HG03135 (cell line): ENCODE data around the gene CIB4.

Experiments
- ATAC-seq: cut with Tn5 transposase; IDR thresholded peaks from one replicate; pipeline ENCODE4 v1.9.1; 2021; ENCODE audit warnings: mild to moderate bottlenecking, moderate library complexity; ENCODE audit not compliant: unreplicated experiment

CIB4 gene

DNA sequence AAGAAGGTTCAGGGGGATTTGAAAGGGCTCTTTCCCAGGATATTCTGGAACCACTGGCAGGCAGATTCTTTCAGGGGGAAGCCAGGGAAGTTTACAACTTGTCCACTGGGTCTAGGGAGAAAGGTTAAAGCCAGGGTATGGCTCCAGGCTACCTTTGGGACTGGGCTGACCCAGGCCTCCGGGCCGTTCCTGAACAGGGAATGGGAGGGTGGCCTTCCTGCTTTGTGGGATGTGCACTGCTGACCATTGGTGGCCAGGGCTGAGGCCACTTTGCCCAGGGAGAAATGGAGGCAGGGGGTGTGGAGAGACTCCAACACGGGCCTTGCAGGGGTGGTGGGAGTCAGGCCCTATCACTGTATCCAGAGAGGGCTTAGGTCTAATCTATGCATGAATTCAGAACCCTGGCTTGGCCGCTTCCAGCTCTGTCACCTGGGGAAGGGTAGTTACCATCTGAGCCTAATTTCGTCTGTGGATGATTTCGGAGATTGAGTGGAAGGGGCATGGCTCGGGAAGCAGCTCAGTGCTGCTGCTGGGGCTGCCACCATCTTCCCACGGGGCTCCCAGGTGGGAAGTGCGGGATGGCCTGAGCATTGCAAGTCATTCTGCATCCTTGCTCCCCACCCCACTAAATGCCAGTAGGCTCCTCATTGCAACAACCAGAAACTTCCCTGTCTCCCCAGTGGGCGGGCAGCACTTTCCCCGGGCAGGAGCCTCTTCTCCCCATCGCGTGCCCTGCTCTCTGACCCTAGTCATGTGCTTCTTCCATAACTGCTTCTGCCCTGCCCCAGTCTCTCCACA is 106.1 kb downstream of the CIB4 start:
- no peak for ATAC-seq

DNA sequence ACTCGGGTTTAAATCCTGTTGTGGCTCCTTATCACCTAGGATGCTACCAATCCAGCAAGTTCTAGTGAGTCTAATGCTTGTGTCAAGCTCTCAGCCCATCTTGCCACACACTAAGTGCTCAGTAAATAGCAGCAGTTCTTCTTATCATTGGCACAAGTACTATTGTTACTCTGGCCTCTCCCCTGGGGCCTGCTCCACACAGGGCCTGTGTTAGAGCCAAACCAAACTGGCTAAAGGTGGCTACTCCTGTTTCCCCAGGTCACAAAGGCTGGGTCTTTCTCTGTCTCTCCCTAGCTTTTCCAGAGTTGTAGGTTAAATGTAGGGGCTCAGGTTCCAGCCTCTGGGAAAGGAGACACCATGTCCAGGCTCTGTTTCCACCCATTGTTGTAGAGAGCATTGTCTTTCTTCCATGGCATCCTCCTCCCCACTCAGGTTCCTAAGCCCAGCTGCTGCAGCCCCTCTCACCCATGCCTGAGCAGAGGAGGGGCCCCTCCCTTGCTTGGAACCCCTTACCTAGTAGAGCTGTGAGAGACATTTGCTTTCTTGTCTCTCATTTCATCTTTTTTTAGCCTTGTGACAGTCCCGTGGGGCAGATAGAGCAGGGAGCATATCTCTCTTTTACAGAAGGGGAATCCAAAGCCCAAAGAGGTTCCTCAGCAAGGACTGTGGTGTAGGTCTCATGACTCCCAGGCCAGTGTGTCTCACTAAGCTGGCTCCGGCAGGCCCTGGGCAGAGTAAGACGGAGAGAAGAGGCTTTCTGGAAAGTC is 106.9 kb downstream of the CIB4 start:
- ATAC-seq, result no peak

DNA sequence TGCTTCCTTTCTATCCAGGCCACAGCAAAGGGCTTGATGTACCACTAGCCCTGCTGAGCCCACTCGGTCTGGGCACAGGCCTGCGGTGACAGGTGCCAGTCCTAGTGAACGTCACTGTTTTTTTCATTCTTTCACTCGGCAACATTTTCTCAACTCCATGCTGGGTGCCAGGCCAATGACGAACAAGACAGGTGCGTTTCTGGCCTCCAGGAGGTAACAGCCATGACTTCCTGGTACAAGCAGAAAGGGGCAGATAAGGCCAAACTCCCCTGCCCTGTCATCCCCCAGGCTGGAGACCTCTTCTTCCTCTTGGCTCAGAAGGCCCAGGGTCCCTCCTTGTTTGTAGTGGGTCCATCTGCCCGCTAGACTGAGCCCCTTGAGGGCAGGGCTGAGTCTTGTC is 107.5 kb downstream of the CIB4 start:
- no peak for ATAC-seq

DNA sequence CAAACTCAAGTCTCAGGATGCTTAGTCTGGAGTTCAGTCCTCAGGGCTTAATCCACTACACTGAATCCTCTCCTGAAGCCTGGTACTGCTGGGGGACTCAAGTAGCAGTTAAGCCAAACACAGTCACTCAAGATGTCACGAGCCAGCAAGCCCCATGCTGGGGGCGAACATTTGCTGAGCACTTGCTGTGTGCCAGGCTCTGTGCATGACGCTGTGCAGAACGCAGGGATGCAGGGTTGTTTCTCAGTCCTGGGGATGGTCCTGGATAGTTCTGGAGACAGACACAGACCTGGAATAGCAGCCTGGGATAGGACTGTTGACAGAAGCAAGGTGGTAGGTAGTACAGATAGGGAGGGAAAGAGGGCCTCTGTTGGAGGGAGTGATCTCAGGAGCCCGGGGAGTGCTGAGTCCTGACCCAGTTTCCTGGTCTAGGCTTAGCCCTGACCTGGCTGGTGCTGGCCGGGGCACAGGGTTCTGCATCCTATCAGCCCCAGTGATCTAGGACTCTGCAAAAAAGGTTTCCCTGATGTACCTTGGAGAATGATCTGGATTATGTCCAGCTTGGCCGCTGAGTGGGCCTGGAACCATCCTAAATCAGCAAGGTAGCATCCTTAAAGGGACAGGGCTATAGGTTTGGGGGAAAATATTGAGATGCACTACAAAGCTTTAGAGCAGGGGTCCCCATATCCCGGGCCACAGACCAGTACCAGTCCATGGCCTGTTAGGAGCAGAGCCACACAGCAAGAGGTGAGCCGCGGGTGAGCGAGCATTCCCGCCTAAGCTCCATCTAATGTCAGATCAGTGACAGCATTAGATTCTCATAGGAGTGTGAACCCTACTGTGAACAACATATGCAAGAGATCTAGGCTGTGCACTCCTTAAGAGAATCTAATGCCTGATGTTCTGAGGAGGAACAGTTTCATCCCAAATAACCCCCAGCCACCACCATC is 108.6 kb downstream of the CIB4 start:
- no peak for ATAC-seq
